ENCODE results near the gene SMIM32.

The SMIM32 gene

GRCh38 chr5:136193322-136193935 lies 467 bp upstream of the SMIM32 start:
- H3K9ac ChIP-seq (ENCODE audit: insufficient read length, low read depth): peak overlapping the region; percentile 42
- H3K4me1 ChIP-seq (ENCODE audit: insufficient read depth, insufficient read length): peaks cover 8% of the 10 kb centered on the region
- TF ChIP-seq ZNF274 (IDR thresholded peaks at IDR 0.05; ENCODE audit: low read depth, low read length): no peak
- no peak for TF ChIP-seq YY1 (IDR thresholded peaks at IDR 0.05; ENCODE audit: insufficient read depth, insufficient read length)
- TF ChIP-seq SUZ12 (IDR thresholded peaks at IDR 0.05; ENCODE audit: extremely low read depth, insufficient read depth, insufficient read length): no peak
- no peaks in the 10 kb centered on the region for H3K36me3 ChIP-seq (ENCODE audit: insufficient read depth, insufficient read length, low read length)
- peaks cover 70% of the 10 kb centered on the region for H3K27me3 ChIP-seq (ENCODE audit: insufficient read depth, insufficient read length)
- H3K4me3 ChIP-seq (ENCODE audit: insufficient read length, low read depth): peak overlapping the region; percentile 56
- no peaks in the 10 kb centered on the region for H3K9me3 ChIP-seq (ENCODE audit: insufficient read depth, low read length)
- DNase-seq (ENCODE audit: low read depth, low spot score): no peak

- peak overlapping the region; percentile 56 for H3K4me3 ChIP-seq (ENCODE audit: insufficient read length, low read depth)
- DNase-seq (ENCODE audit: low read depth, low spot score): no peak
- peaks cover 70% of the 10 kb centered on the region for H3K27me3 ChIP-seq (ENCODE audit: insufficient read depth, insufficient read length)
Observed at GRCh38 chr5:136192015-136192525, 892 bp downstream of the SMIM32 start.

GRCh38 chr5:136191304-136192014 lies 1.5 kb downstream of the SMIM32 start:
- Histone ChIP-seq H3K4me1 (ENCODE audit: insufficient read depth, insufficient read length) (peaks cover 8% of the 10 kb centered on the region), H3K9ac (ENCODE audit: insufficient read length, low read depth) (peak overlapping the region; percentile 76), H3K27me3 (ENCODE audit: insufficient read depth, insufficient read length) (peaks cover 70% of the 10 kb centered on the region), H3K4me3 (ENCODE audit: insufficient read length, low read depth) (peak overlapping the region; percentile 56), H3K9me3 (ENCODE audit: insufficient read depth, low read length) (no peaks in the 10 kb centered on the region), H3K36me3 (ENCODE audit: insufficient read depth, insufficient read length, low read length) (no peaks in the 10 kb centered on the region)
- DNase-seq (ENCODE audit: low read depth, low spot score): no peak
- TF ChIP-seq ZNF274 (IDR thresholded peaks at IDR 0.05; ENCODE audit: low read depth, low read length) (no peak), SUZ12 (IDR thresholded peaks at IDR 0.05; ENCODE audit: extremely low read depth, insufficient read depth, insufficient read length) (no peak), YY1 (IDR thresholded peaks at IDR 0.05; ENCODE audit: insufficient read depth, insufficient read length) (no peak)

More at GRCh38 chr5:136192015-136192525, 892 bp downstream of the SMIM32 start:
- Histone ChIP-seq H3K9me3 (ENCODE audit: insufficient read depth, low read length) (no peaks in the 10 kb centered on the region), H3K36me3 (ENCODE audit: insufficient read depth, insufficient read length, low read length) (no peaks in the 10 kb centered on the region), H3K4me1 (ENCODE audit: insufficient read depth, insufficient read length) (peaks cover 8% of the 10 kb centered on the region), H3K9ac (ENCODE audit: insufficient read length, low read depth) (peak overlapping the region; percentile 76)
- TF ChIP-seq YY1 (IDR thresholded peaks at IDR 0.05; ENCODE audit: insufficient read depth, insufficient read length) (no peak), ZNF274 (IDR thresholded peaks at IDR 0.05; ENCODE audit: low read depth, low read length) (no peak), SUZ12 (IDR thresholded peaks at IDR 0.05; ENCODE audit: extremely low read depth, insufficient read depth, insufficient read length) (no peak)

GRCh38 chr5:136190904-136191303 lies 2.1 kb downstream of the SMIM32 start:
- Histone ChIP-seq H3K4me3 (ENCODE audit: insufficient read length, low read depth) (no peak overlapping the region), H3K9ac (ENCODE audit: insufficient read length, low read depth) (no peak overlapping the region), H3K36me3 (ENCODE audit: insufficient read depth, insufficient read length, low read length) (no peaks in the 10 kb centered on the region), H3K9me3 (ENCODE audit: insufficient read depth, low read length) (no peaks in the 10 kb centered on the region), H3K4me1 (ENCODE audit: insufficient read depth, insufficient read length) (peaks cover 8% of the 10 kb centered on the region), H3K27me3 (ENCODE audit: insufficient read depth, insufficient read length) (peaks cover 65% of the 10 kb centered on the region)
- no peak for TF ChIP-seq YY1 (IDR thresholded peaks at IDR 0.05; ENCODE audit: insufficient read depth, insufficient read length)
- DNase-seq (ENCODE audit: low read depth, low spot score): no peak

GRCh38 chr5:136190091-136190720 lies 2.8 kb downstream of the SMIM32 start:
- Histone ChIP-seq H3K4me3 (ENCODE audit: insufficient read length, low read depth) (no peak overlapping the region), H3K9ac (ENCODE audit: insufficient read length, low read depth) (no peak overlapping the region), H3K36me3 (ENCODE audit: insufficient read depth, insufficient read length, low read length) (no peaks in the 10 kb centered on the region), H3K4me1 (ENCODE audit: insufficient read depth, insufficient read length) (peaks cover 8% of the 10 kb centered on the region), H3K9me3 (ENCODE audit: insufficient read depth, low read length) (no peaks in the 10 kb centered on the region), H3K27me3 (ENCODE audit: insufficient read depth, insufficient read length) (peaks cover 58% of the 10 kb centered on the region)
- TF ChIP-seq YY1 (IDR thresholded peaks at IDR 0.05; ENCODE audit: insufficient read depth, insufficient read length) (no peak), SUZ12 (IDR thresholded peaks at IDR 0.05; ENCODE audit: extremely low read depth, insufficient read depth, insufficient read length) (no peak), ZNF274 (IDR thresholded peaks at IDR 0.05; ENCODE audit: low read depth, low read length) (no peak)
- DNase-seq (ENCODE audit: low read depth, low spot score): no peak

GRCh38 chr5:136188859-136189258 lies 4.1 kb downstream of the SMIM32 start:
- Histone ChIP-seq H3K27me3 (ENCODE audit: insufficient read depth, insufficient read length) (peaks cover 44% of the 10 kb centered on the region), H3K36me3 (ENCODE audit: insufficient read depth, insufficient read length, low read length) (no peaks in the 10 kb centered on the region)
- TF ChIP-seq ZNF274 (IDR thresholded peaks at IDR 0.05; ENCODE audit: low read depth, low read length) (no peak), SUZ12 (IDR thresholded peaks at IDR 0.05; ENCODE audit: extremely low read depth, insufficient read depth, insufficient read length) (no peak), YY1 (IDR thresholded peaks at IDR 0.05; ENCODE audit: insufficient read depth, insufficient read length) (no peak)

GRCh38 chr5:136186796-136187195 lies 6.2 kb downstream of the SMIM32 start:
- H3K36me3 ChIP-seq (ENCODE audit: insufficient read depth, insufficient read length, low read length): no peaks in the 10 kb centered on the region
- H3K4me3 ChIP-seq (ENCODE audit: insufficient read length, low read depth): no peak overlapping the region
- TF ChIP-seq SUZ12 (IDR thresholded peaks at IDR 0.05; ENCODE audit: extremely low read depth, insufficient read depth, insufficient read length) (no peak), ZNF274 (IDR thresholded peaks at IDR 0.05; ENCODE audit: low read depth, low read length) (no peak), YY1 (IDR thresholded peaks at IDR 0.05; ENCODE audit: insufficient read depth, insufficient read length) (no peak)
- H3K9me3 ChIP-seq (ENCODE audit: insufficient read depth, low read length): no peaks in the 10 kb centered on the region
- H3K4me1 ChIP-seq (ENCODE audit: insufficient read depth, insufficient read length): peaks cover 4% of the 10 kb centered on the region
- peaks cover 25% of the 10 kb centered on the region for H3K27me3 ChIP-seq (ENCODE audit: insufficient read depth, insufficient read length)
- no peak for DNase-seq (ENCODE audit: low read depth, low spot score)
- no peak overlapping the region for H3K9ac ChIP-seq (ENCODE audit: insufficient read length, low read depth)

More at GRCh38 chr5:136188859-136189258, 4.1 kb downstream of the SMIM32 start:
- Histone ChIP-seq H3K9me3 (ENCODE audit: insufficient read depth, low read length) (no peaks in the 10 kb centered on the region), H3K9ac (ENCODE audit: insufficient read length, low read depth) (no peak overlapping the region), H3K4me1 (ENCODE audit: insufficient read depth, insufficient read length) (peaks cover 8% of the 10 kb centered on the region), H3K4me3 (ENCODE audit: insufficient read length, low read depth) (no peak overlapping the region)
- DNase-seq (ENCODE audit: low read depth, low spot score): no peak

Data from NT2/D1 (cell line).